ENCODE measurements around the gene PDE4D.

PDE4D gene

DNA sequence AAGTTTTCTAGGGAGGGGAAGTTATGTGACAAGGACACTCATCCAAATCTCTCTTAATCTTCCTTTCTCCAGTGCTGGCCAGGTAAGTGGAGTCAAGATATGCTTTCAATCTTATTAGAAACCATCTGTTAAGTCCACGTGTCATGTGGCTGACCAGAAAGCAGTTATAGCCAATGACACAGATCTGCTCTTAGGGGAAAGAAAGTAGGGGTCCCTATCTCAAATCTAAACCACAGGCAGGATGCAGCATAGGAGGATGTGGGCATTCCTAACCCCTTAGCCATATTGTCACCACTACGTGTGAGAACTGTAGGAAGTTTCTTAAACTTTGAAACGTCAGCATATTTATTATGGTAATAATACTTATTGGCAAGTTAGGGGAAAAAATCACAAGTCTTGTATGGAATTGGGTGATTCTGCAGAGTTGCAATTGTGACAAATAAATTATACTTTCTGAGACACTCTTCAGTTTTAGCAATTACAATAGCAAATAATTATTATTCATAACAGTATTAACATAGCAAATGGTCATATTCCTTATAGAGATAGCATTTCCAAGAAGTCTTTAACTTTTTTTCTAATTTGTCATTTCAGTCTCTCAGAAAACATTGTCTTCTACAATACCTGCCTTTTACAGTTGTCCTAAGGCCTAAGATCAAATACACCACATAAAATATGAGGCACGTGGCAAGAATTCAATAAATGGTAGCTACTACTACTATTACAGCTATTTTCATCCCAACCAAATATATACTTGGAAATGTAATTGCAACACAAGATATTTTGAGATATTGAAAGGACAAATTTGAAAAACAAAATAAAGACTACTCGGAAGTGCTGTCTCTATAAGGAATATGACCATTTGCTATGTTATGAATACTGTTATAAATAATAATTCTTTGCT lies 236.9 kb downstream of the PDE4D start:
- no CpG with 5 or more reads among the region's 5 CpGs for WGBS, 2 experiments (ENCODE audit: insufficient coverage in 2 of 2)
- no peak overlapping the region for H3K4me3 ChIP-seq (ENCODE audit: extremely low read depth, insufficient read depth, low read length, poor library complexity, severe bottlenecking)
- no peak overlapping the region for H3K27ac ChIP-seq (ENCODE audit: low read depth, low read length, severe bottlenecking)
- H3K36me3 ChIP-seq (ENCODE audit: control insufficient read depth, insufficient read depth, low read length), result no peaks in the 10 kb centered on the region
- no peaks in the 10 kb centered on the region for H3K9me3 ChIP-seq (ENCODE audit: control insufficient read depth, low read length)
- peaks cover 23% of the 10 kb centered on the region for H3K4me1 ChIP-seq (ENCODE audit: control insufficient read depth, insufficient read depth, low read length, poor library complexity, severe bottlenecking)

DNA sequence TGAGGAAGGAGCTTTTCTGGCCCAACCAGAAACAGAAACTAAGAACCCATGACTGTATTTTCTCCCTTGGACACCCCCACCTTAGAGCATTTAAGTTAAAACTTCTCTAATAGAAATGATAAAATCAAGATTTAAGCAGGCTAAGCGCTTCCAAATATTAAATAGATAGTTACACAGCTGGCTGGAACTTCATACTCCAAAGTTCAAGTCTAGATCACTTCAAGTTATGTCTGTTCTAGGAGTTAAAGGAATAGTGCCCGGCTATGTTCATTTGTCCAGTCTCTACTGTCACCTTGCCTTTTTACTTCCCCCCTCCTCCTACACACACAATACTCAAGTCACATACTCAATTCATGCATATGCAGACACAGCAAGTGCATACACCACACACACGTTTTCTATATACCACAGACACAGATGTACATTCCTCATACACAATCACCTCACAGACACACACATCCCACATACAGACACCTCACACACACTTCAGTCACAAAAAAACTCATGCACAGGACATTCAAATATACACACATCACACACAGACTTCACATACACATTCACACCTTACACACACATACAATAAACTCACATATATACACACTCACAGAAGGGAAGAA lies 237.7 kb downstream of the PDE4D start:
- H3K27ac ChIP-seq (ENCODE audit: low read depth, low read length, severe bottlenecking), result no peak overlapping the region
- H3K4me1 ChIP-seq (ENCODE audit: control insufficient read depth, insufficient read depth, low read length, poor library complexity, severe bottlenecking), result peaks cover 18% of the 10 kb centered on the region
- no peak overlapping the region for H3K4me3 ChIP-seq (ENCODE audit: extremely low read depth, insufficient read depth, low read length, poor library complexity, severe bottlenecking)
- no peaks in the 10 kb centered on the region for H3K9me3 ChIP-seq (ENCODE audit: control insufficient read depth, low read length)
- no peaks in the 10 kb centered on the region for H3K36me3 ChIP-seq (ENCODE audit: control insufficient read depth, insufficient read depth, low read length)
- 73 to 100% methylated on average over 1 of the region's 3 CpGs for WGBS, 2 experiments (ENCODE audit: insufficient coverage in 2 of 2)

DNA sequence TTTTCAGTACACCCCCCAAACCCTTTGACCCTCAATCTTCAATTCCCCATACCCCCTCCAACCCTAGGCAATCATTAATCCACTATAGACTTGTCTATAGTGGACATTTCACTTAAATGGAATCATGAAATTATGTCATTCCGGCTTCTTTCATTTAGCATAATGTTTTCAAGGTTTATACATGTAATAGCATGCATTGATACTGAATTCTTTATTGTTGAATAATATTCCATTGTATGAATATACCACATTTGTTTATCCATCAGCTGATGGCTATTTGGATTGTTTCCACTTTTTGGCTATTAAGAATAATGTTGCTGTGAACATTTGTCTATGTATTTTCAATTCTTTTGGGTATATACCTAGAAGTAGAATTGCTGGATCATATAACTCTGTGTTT lies 238.8 kb downstream of the PDE4D start:
- no peaks in the 10 kb centered on the region for H3K9me3 ChIP-seq (ENCODE audit: control insufficient read depth, low read length)
- no peak overlapping the region for H3K27ac ChIP-seq (ENCODE audit: low read depth, low read length, severe bottlenecking)
- no CpG with 5 or more reads among the region's 1 CpG for WGBS, 2 experiments (ENCODE audit: insufficient coverage in 2 of 2)
- no peaks in the 10 kb centered on the region for H3K36me3 ChIP-seq (ENCODE audit: control insufficient read depth, insufficient read depth, low read length)
- peaks cover 14% of the 10 kb centered on the region for H3K4me1 ChIP-seq (ENCODE audit: control insufficient read depth, insufficient read depth, low read length, poor library complexity, severe bottlenecking)
- H3K4me3 ChIP-seq (ENCODE audit: extremely low read depth, insufficient read depth, low read length, poor library complexity, severe bottlenecking), result no peak overlapping the region

DNA sequence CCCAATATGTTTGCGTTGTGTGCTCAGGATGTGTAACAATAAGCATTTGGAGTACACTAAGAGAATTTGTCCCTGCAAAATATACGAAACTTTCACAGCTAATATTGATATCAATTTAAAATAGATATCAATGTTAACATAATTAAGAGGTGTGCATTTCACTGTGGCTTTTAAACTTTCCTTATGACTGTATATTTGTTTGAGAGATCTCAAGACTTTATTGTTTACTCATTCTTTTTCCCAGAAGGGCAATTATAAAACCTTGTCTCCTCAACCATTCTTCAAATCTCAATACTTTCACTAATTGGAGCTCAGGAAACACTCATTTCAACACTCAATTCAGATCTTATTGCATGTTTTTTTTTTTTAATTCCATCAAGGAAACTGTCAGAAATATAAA lies 241.1 kb downstream of the PDE4D start:
- H3K4me3 ChIP-seq (ENCODE audit: extremely low read depth, insufficient read depth, low read length, poor library complexity, severe bottlenecking), result no peak overlapping the region
- WGBS, 2 experiments (ENCODE audit: insufficient coverage in 2 of 2), result no CpG with 5 or more reads among the region's 2 CpGs
- no peak overlapping the region for H3K27ac ChIP-seq (ENCODE audit: low read depth, low read length, severe bottlenecking)
- peaks cover 29% of the 10 kb centered on the region for H3K4me1 ChIP-seq (ENCODE audit: control insufficient read depth, insufficient read depth, low read length, poor library complexity, severe bottlenecking)
- no peaks in the 10 kb centered on the region for H3K9me3 ChIP-seq (ENCODE audit: control insufficient read depth, low read length)
- H3K36me3 ChIP-seq (ENCODE audit: control insufficient read depth, insufficient read depth, low read length), result no peaks in the 10 kb centered on the region

DNA sequence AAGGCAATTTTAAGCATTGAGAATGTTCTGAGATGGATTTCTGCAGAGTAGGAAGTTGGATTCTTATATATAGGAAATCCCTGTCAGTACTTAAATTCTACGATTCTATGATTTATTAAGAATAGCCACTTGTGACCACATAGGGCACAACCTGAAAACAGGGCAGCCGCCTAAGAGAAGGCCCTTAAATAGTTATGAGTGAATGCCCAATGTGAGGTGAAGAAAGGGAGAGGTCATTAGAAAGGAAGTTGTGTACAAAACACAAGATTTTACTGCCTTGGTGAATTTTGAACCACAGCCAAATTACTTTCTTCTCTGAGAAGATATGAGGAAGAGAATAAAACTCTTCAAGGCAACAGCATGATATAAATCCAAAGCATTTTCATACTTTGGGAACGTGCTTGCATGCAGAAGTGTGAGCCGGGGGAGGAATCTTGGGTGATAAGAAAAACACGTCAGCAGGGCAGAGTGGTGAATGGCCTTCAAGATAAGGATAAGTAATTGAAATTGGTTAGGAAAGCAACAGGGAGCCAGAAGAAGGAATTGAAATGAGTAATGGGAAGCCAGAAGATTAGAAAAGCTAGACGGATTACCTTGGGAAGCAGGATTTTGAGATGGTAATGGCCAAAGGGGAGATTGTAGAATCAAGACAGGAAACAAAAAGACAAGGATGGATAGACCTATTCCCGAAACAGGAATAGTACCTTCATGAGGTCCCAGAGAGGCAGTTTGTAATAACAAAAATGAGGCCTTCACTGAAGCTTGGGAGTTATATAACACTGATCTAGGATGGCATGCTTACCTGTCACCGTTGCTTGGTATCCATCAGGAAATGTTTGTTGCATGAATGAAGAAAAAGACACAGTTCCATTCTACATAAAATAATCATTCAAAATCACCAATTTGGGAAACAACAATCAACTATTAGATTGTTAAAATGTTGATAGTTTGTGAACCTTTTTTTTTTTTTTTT lies 244.3 kb downstream of the PDE4D start:
- no peaks in the 10 kb centered on the region for H3K36me3 ChIP-seq (ENCODE audit: control insufficient read depth, insufficient read depth, low read length)
- no peak overlapping the region for H3K4me3 ChIP-seq (ENCODE audit: extremely low read depth, insufficient read depth, low read length, poor library complexity, severe bottlenecking)
- peak overlapping the region; percentile 60 for H3K27ac ChIP-seq (ENCODE audit: low read depth, low read length, severe bottlenecking)
- 34 to 39% methylated on average over 5 of the region's 8 CpGs for WGBS, 2 experiments (ENCODE audit: insufficient coverage in 2 of 2)
- H3K9me3 ChIP-seq (ENCODE audit: control insufficient read depth, low read length), result no peaks in the 10 kb centered on the region
- H3K4me1 ChIP-seq (ENCODE audit: control insufficient read depth, insufficient read depth, low read length, poor library complexity, severe bottlenecking), result peaks cover 16% of the 10 kb centered on the region

DNA sequence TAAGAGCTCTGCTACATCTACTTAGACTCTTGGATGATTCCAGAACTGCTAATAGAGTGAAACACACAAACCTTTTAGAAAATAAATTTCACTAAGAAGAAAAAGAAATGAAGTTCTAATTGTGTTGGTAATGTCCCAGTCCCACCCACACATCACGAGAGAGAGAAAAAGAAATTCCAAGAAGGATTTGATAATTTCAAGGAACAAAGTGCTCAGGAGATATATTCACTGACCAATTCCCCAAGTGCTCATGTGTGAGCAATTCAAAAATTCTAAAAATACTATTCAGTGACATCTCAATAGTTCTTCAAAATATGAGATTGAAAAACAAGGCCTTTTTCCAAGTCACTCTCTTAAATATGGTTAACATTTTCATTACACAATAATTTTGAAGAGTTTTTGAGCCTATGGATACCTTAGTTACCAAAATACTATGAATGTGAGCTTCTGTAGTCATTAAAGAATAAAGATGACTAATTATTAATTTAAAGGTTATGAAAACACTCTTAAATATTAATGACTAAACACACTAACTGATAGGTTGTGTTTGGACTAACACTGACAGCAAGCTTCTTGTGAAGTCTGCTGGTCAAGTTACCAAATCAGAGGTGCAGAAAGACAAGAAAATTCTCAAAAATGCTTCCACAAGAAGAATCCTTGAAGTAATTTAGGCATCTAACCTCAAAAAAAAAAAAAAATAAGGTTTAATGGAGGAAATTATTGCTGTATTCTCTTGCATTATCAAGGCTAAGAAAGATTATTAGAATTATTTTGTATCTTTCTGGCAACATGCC lies 245.3 kb downstream of the PDE4D start:
- Histone ChIP-seq H3K36me3 (ENCODE audit: control insufficient read depth, insufficient read depth, low read length) (no peaks in the 10 kb centered on the region), H3K9me3 (ENCODE audit: control insufficient read depth, low read length) (no peaks in the 10 kb centered on the region), H3K4me1 (ENCODE audit: control insufficient read depth, insufficient read depth, low read length, poor library complexity, severe bottlenecking) (peaks cover 16% of the 10 kb centered on the region), H3K4me3 (ENCODE audit: extremely low read depth, insufficient read depth, low read length, poor library complexity, severe bottlenecking) (no peak overlapping the region), H3K27ac (ENCODE audit: low read depth, low read length, severe bottlenecking) (peak overlapping the region; percentile 60)
- WGBS, 2 experiments (ENCODE audit: insufficient coverage in 2 of 2), result no CpG with 5 or more reads among the region's 1 CpG

DNA sequence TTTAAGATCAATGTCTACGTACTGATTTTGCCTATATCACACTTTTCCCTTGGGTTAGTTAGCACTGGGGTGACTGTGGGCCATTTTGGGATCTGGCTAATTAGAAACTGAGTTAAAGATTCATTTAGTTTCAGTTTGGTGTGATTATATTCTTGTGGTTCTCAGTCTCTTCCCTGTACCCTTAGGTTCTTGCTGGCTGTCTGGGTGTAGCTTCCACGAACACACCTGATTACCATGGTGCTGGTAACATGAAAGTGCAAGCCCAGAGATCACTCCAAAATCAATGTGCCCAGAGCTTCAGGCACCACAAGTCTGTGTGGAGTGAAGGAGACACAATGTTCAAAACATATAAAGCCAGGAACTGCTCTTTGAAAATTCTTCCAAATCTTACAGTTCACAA lies 248.1 kb downstream of the PDE4D start:
- no peaks in the 10 kb centered on the region for H3K36me3 ChIP-seq (ENCODE audit: control insufficient read depth, insufficient read depth, low read length)
- no peak overlapping the region for H3K4me3 ChIP-seq (ENCODE audit: extremely low read depth, insufficient read depth, low read length, poor library complexity, severe bottlenecking)
- 82 to 100% methylated on average over 2 of the region's 2 CpGs for WGBS, 2 experiments (ENCODE audit: insufficient coverage in 2 of 2)
- H3K27ac ChIP-seq (ENCODE audit: low read depth, low read length, severe bottlenecking), result no peak overlapping the region
- H3K9me3 ChIP-seq (ENCODE audit: control insufficient read depth, low read length), result no peaks in the 10 kb centered on the region
- peaks cover 16% of the 10 kb centered on the region for H3K4me1 ChIP-seq (ENCODE audit: control insufficient read depth, insufficient read depth, low read length, poor library complexity, severe bottlenecking)

DNA sequence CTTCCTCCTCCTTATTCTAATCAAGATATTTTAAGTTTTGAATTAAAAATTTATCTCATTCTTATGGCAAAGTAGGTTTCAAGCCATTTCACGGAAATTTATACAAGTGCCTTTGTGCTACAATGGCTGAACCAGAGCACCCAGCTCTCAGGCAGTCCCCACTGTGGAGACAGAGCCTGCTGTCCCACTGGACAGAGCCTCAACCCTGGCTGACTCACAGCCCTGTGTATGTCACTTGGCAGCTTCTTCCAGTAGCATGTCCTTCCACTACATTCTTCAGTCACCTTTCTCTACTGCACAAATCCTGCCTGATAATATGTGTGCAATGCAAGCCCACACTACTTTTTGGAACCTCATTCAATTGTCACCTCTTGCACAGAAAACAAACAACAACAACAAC lies 253.1 kb downstream of the PDE4D start:
- Histone ChIP-seq H3K4me3 (ENCODE audit: extremely low read depth, insufficient read depth, low read length, poor library complexity, severe bottlenecking) (no peak overlapping the region), H3K27ac (ENCODE audit: low read depth, low read length, severe bottlenecking) (no peak overlapping the region), H3K9me3 (ENCODE audit: control insufficient read depth, low read length) (no peaks in the 10 kb centered on the region), H3K36me3 (ENCODE audit: control insufficient read depth, insufficient read depth, low read length) (no peaks in the 10 kb centered on the region), H3K4me1 (ENCODE audit: control insufficient read depth, insufficient read depth, low read length, poor library complexity, severe bottlenecking) (no peaks in the 10 kb centered on the region)
- WGBS, 2 experiments (ENCODE audit: insufficient coverage in 2 of 2), result 80 to 83% methylated on average over 1 of the region's 1 CpG

DNA sequence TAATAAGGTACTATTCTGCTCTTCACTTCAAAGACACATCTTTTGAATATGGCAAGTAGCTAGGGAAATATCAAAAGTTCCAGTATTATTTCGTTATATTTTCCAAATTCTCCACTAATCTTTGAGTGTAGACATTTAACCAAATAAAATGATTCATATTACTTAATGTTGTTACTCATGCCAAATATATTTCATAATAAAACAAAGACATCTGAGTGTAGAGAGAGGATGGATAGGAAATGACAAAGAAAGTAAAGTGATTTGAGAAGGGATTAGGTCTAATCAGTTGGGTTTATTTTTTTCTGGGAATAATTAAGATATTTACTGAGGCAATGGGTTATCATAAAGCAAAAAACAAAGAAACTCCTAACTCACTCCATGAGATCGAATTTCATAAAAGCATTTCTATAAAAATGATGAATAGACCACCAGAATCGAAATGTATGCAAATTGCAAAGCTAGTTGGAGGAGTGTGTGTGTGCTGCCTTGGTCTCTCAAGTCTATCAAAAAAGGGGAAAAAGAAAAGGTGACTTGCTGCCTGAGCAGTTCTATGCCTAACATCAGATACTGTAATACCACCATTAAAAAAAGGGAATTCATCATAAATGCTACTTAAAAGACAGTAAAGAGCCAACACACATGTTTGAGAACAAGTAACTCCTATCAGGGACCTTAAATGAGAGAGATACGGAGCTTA lies 255.5 kb downstream of the PDE4D start:
- Histone ChIP-seq H3K27ac (ENCODE audit: low read depth, low read length, severe bottlenecking) (no peak overlapping the region), H3K4me1 (ENCODE audit: control insufficient read depth, insufficient read depth, low read length, poor library complexity, severe bottlenecking) (no peaks in the 10 kb centered on the region), H3K36me3 (ENCODE audit: control insufficient read depth, insufficient read depth, low read length) (no peaks in the 10 kb centered on the region), H3K9me3 (ENCODE audit: control insufficient read depth, low read length) (no peaks in the 10 kb centered on the region), H3K4me3 (ENCODE audit: extremely low read depth, insufficient read depth, low read length, poor library complexity, severe bottlenecking) (no peak overlapping the region)
- WGBS, 2 experiments (ENCODE audit: insufficient coverage in 2 of 2), result 100% methylated on average over 1 of the region's 4 CpGs; no CpG with 5 or more reads in 1 of the 2 experiments
